Lower leg skin (tissue), 3 donors: ENCODE measurements around the gene KRI1.

Source experiments
- CTCF ChIP-seq, 3 donors: fragments of 450-650 bp; IDR thresholded peaks; one replicate each; pipeline ENCODE4 v1.5.1; 2016; ENCODE audit warnings: antibody characterized with exemption in 3 of 3, mild to moderate bottlenecking in 3 of 3, moderate library complexity in 2 of 3
- POLR2A ChIP-seq, 2 donors: fragments of 450-650 bp; IDR thresholded peaks; one replicate each; pipeline ENCODE4 v1.6.1; 2016 to 2017; ENCODE audit warnings: antibody characterized with exemption in 2 of 2, mild to moderate bottlenecking in 1 of 2, moderate library complexity in 1 of 2

- no peak for TF ChIP-seq CTCF (IDR thresholded peaks at IDR 0.05)
- no peak for TF ChIP-seq POLR2A (IDR thresholded peaks at IDR 0.05)
Measured at GRCh38 chr19:10537668-10538067, 28.1 kb downstream of the KRI1 start.
